Posterior cingulate gyrus (tissue), 11 donors: Measurements from ENCODE around the gene MAML2.
A peak's percentile ranks its signal among the peaks of the same experiment; 100 is the strongest.

Source experiments
- DNase-seq, 10 donors: peaks; one replicate each; pipeline versions ENCODE4 v3.0.0 to v3.0.0-alpha.2; 2020 to 2021; ENCODE audit warnings: mixed read lengths in 3 of 10
- intact Hi-C: fragments of 100-400 bp; cut with DNase I; formaldehyde crosslinking; loops from one replicate; pipeline ENCODE4 v1.15.1; 2023

MAML2 gene

DNA sequence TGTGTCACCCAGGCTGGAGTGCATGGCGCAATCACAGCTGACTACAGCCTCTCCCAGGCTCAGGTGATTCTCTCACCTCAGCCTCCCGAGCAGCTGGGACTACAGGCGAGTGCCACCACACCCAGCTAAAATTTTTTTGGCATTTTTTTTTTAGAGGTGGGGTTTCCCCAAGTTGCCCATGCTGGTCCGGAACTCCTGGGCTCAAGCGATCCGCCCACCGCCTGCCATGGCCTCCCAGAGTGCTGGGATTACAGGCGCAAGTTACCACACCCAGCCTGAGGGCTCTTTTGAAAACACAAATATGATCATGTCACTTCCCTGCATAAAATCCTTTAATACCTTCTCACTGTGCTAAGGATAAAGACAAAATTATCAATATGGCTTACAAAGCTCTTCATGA is 88.1 kb downstream of the MAML2 start:
- intact Hi-C loops, result loop anchor here (10.0 kb wide), 1 partner anchor 80 kb away; no protein-coding TSS in a partner anchor

GRCh38 chr11:96254087-96254486 is 88.9 kb downstream of the MAML2 start:
- DNase-seq, result no peak
- intact Hi-C loops, result loop anchor here (10.0 kb wide), 1 partner anchor 81 kb away; no protein-coding TSS in a partner anchor

More for the DNA sequence above, 88.1 kb downstream of the MAML2 start:
- peak in 1 of 10 donors; percentile 73 for DNase-seq

DNA sequence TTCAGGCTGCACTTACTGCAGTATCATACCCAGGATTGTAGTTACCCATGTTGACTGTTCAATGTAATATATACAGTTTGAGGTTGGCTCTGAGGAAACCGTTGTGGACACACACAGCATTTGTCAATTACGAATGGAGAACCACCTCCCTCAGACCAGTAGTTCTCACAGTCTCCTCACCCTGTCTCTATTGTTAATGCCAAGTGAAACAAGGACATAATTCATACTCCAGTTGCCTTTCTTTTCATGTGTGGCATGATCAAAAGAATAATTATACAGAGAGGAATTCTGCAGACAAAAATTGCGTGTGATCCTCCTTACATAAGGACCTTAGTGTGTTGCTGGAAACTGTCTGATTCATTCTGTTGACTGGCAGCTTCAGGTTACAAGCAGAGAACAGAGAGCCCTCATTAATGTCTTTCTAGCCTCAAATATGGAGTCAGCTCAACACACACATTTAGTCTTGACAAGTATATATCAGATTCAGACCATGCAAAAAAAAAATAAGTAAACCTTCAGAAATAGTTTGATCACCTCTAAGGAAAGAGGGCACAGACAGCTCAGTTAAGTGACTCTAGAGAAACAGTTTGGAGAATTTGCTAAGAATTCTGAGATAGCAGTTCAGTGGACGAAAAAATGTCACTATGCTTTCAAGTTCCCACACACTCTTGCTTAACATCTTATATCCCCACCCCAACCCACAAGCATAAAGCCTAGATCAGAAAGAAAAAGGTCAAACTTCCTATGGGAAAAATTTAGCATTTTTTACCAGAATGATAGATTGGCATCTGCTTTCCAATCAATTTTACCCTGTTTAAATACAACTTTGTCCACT is 96.1 kb downstream of the MAML2 start:
- intact Hi-C loops, result no loop called here
- no peak for DNase-seq

- peak; percentile 69 to 98 (median 84) for DNase-seq
- intact Hi-C loops, result loop anchor here (5.0 kb wide), 1 partner anchor 91 kb away; no protein-coding TSS in a partner anchor
These were observed 99.9 kb downstream of the MAML2 start for GRCh38 chr11:96242971-96243647.

DNA sequence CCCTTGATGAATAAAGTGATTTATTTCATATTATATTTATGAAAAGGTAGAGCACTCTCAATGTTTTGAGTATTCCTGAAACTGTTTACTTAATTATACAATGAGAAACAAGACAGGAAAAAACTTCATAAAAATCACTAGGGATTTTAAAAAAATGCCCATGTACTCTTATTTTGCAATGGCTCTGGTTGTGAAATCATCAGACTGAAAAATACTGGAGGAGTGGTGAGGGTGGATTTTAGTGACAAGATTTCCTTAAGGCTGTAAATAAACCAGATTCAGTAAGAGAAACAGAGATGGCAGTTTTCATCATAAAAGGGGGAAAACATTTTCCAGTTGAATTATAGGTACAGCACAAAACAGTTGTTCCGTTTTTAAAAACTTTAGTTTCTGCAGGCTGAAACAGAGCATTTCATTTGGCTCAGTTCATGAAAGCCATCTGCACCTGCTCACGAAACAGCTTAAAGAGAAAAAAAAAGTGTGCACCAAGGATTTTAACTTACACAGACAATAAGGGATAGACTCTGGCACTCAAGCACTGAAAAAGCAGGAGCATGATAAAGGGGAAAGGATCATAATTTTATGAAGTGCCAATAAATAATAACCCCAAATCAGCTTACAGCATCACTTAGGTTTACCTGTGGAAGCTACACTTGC is 100.7 kb downstream of the MAML2 start:
- DNase-seq, result no peak
- intact Hi-C loops, result loop anchor here (5.0 kb wide), 1 partner anchor 90 kb away; no protein-coding TSS in a partner anchor

- intact Hi-C loops, result loop anchor here (5.0 kb wide), 1 partner anchor 89 kb away; no protein-coding TSS in a partner anchor
- no peak for DNase-seq
These were observed 101.6 kb downstream of the MAML2 start for GRCh38 chr11:96241331-96241841.

GRCh38 chr11:96238563-96239135 is 104.3 kb downstream of the MAML2 start:
- intact Hi-C loops, result no loop called here
- DNase-seq, result no peak

- intact Hi-C loops, result no loop called here
- DNase-seq, result no peak
These were observed 105.2 kb downstream of the MAML2 start for GRCh38 chr11:96237766-96238266.

DNA sequence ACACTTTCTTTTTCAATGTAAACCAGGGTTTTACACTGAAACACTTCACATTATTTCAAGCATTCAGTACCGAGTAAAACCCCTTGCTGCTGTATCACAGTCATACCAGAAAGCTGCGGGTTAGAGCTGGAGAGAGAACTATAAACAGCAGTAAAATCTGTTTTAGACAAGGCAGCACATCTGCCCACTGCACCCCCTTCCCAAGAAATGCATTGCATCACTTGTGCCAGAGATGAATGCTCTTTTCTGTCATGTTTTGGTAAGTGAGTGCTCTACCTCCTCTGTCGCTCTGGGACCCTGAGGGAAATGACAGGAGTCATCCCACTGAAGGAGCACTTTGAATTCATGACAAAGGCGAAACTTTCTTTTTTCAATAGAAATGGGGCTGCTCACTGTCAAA is 107.2 kb downstream of the MAML2 start:
- intact Hi-C loops, result no loop called here
- DNase-seq, result no peak

- intact Hi-C loops, result no loop called here
- no peak for DNase-seq
These were observed 108.0 kb downstream of the MAML2 start for GRCh38 chr11:96234866-96235441.

GRCh38 chr11:96232132-96232531 is 110.9 kb downstream of the MAML2 start:
- intact Hi-C loops, result no loop called here
- DNase-seq, result no peak

- intact Hi-C loops, result no loop called here
- no peak for DNase-seq
These were observed 112.3 kb downstream of the MAML2 start for GRCh38 chr11:96230686-96231085.

GRCh38 chr11:96229354-96229977 is 113.5 kb downstream of the MAML2 start:
- no peak for DNase-seq
- intact Hi-C loops, result no loop called here

DNA sequence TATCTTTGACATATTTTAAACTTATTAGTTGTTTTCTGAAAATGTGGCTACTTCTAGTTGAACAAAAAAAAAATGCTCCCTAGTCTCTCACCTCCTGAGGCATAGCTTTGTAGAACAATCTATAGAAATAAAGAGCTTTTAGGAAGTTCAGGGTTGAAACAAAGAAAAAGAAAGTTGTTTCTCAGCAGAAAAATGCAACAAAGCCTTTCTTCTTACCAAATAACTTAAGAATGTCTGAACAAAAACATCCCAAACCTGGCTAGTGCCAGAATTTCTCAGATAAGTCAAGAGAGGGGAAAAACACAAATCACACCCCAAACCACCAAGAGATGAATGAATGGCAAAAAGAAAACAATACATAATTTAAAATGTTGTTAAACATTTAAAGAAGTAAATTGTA is 114.1 kb downstream of the MAML2 start:
- intact Hi-C loops, result no loop called here
- DNase-seq, result no peak

DNA sequence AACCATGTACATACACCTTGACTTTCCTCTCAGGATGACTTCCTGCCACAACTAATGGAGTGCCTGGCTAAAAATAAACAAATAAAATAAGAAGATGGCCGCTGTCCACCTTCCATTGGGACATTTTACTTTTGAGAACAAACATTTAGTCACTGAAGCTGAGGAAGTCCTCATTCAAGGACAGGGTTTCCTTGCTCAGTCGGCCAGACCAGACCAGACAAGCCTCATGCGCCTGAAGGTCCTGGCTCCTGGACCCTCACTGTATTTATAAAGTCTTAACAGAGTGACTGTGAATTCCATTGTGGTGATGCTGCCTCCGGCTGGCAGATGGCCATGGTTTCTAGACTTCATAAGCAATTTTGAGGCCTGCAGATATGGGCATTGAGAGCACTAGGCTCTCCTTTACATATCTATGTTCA is 114.5 kb downstream of the MAML2 start:
- intact Hi-C loops, result no loop called here
- no peak for DNase-seq

GRCh38 chr11:96227244-96227643 is 115.8 kb downstream of the MAML2 start:
- intact Hi-C loops, result no loop called here
- DNase-seq, result no peak

- intact Hi-C loops, result no loop called here
These were observed 119.9 kb downstream of the MAML2 start for GRCh38 chr11:96223083-96223482.

DNA sequence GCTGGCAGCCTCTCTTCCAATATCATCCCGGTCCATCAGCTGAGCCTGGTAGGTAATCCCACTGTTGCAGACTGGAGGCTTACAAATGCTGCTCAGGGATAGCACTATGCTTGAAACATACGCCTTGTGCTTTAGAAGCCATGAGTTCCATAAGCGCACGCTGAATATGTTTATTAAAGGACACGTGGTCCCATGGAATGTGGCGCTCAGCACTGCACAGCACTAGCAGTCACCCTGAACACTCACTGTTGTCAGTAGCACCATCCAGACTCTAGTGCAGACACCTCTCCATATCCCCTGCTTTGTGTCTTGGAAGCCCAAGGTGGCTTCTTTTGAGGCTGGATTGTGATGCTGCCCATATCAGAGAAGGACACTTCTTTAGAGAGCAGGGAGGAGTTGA is 120.9 kb downstream of the MAML2 start:
- intact Hi-C loops, result no loop called here
- no peak for DNase-seq

More at GRCh38 chr11:96223083-96223482, 119.9 kb downstream of the MAML2 start:
- no peak for DNase-seq
